GM18873 (cell line): ENCODE results near the gene SPACA7.

Experiments used
- ATAC-seq: cut with Tn5 transposase; IDR thresholded peaks from one replicate; pipeline ENCODE4 v1.9.1; 2021; ENCODE audit warnings: mild to moderate bottlenecking, moderate library complexity, moderate number of reproducible peaks; ENCODE audit not compliant: unreplicated experiment, low FRiP score

SPACA7 gene

GRCh38 chr13:112376050-112376681 lies at the start of gene SPACA7:
Gene SPACA7 (plus strand): TSS chr13:112376355. CDS start chr13:112376386, 31 bp downstream.
- ATAC-seq = no peak

- ATAC-seq = no peak
These were observed 49.3 kb upstream of the SPACA7 start for GRCh38 chr13:112326821-112327370.

- ATAC-seq = no peak
These were observed 47.2 kb upstream of the SPACA7 start for GRCh38 chr13:112328936-112329335.

- no peak for ATAC-seq
These were observed 46.8 kb upstream of the SPACA7 start for GRCh38 chr13:112329376-112329775.

- no peak for ATAC-seq
These were observed 46.1 kb upstream of the SPACA7 start for GRCh38 chr13:112330066-112330465.

GRCh38 chr13:112330479-112331381 lies 45.4 kb upstream of the SPACA7 start:
- no peak for ATAC-seq

- ATAC-seq = no peak
These were observed 44.5 kb upstream of the SPACA7 start for GRCh38 chr13:112331675-112332074.

GRCh38 chr13:112332727-112333126 lies 43.4 kb upstream of the SPACA7 start:
- ATAC-seq = no peak

- no peak for ATAC-seq
These were observed 42.2 kb upstream of the SPACA7 start for GRCh38 chr13:112333756-112334543.

- no peak for ATAC-seq
These were observed 41.0 kb upstream of the SPACA7 start for GRCh38 chr13:112335135-112335534.

GRCh38 chr13:112341446-112341845 lies 34.7 kb upstream of the SPACA7 start:
- no peak for ATAC-seq

- ATAC-seq = no peak
These were observed 34.0 kb upstream of the SPACA7 start for GRCh38 chr13:112341976-112342735.

- no peak for ATAC-seq
These were observed 33.3 kb upstream of the SPACA7 start for GRCh38 chr13:112342841-112343361.

- no peak for ATAC-seq
These were observed 32.6 kb upstream of the SPACA7 start for GRCh38 chr13:112343591-112343990.

- ATAC-seq = no peak
These were observed 30.4 kb upstream of the SPACA7 start for GRCh38 chr13:112345826-112346172.

- ATAC-seq = no peak
These were observed 29.8 kb upstream of the SPACA7 start for GRCh38 chr13:112346173-112346898.

- ATAC-seq = no peak
These were observed 29.3 kb upstream of the SPACA7 start for GRCh38 chr13:112346899-112347229.

- ATAC-seq = no peak
These were observed 28.2 kb upstream of the SPACA7 start for GRCh38 chr13:112347986-112348385.

- no peak for ATAC-seq
These were observed 27.4 kb upstream of the SPACA7 start for GRCh38 chr13:112348642-112349345.
